ENCODE results near the gene DCTD. TPM values are rescaled to one million over a fixed set of nuclear protein-coding genes. Genes with fewer than 3 reads are reported as not detected.

The DCTD gene
- total and polyA plus RNA-seq, 2 experiments from 2014 or later: 39.3 to 40.3 TPM

- ATAC-seq (no peak), DNase-seq (ENCODE audit: low spot score) (no peak)
- no peak overlapping the region for H3K27ac ChIP-seq (ENCODE audit: low read depth)
- no peak overlapping the region for H3K27ac Mint-ChIP-seq
- H3K4me2 ChIP-seq: no peak overlapping the region
- no peaks in the 10 kb centered on the region for H3K9me2 ChIP-seq (ENCODE audit: insufficient read depth)
- H3K79me2 ChIP-seq (replicated peaks; ENCODE audit: insufficient read depth): no peaks in the 10 kb centered on the region
- no peaks in the 10 kb centered on the region for H3K27me3 ChIP-seq (ENCODE audit: insufficient read depth)
- H3K9me3 Mint-ChIP-seq: no peaks in the 10 kb centered on the region
- peaks cover 25% of the 10 kb centered on the region for H3K36me3 Mint-ChIP-seq (ENCODE audit: low read depth)
- no peak overlapping the region for H3K4me3 Mint-ChIP-seq
- TF ChIP-seq ZNF114 (CRISPR knock-in tag; IDR thresholded peaks at IDR 0.05): no peak
- TF ChIP-seq, protein P1, sequence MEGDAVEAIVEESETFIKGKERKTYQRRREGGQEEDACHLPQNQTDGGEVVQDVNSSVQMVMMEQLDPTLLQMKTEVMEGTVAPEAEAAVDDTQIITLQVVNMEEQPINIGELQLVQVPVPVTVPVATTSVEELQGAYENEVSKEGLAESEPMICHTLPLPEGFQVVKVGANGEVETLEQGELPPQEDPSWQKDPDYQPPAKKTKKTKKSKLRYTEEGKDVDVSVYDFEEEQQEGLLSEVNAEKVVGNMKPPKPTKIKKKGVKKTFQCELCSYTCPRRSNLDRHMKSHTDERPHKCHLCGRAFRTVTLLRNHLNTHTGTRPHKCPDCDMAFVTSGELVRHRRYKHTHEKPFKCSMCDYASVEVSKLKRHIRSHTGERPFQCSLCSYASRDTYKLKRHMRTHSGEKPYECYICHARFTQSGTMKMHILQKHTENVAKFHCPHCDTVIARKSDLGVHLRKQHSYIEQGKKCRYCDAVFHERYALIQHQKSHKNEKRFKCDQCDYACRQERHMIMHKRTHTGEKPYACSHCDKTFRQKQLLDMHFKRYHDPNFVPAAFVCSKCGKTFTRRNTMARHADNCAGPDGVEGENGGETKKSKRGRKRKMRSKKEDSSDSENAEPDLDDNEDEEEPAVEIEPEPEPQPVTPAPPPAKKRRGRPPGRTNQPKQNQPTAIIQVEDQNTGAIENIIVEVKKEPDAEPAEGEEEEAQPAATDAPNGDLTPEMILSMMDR (conservative IDR thresholded peaks at IDR 0.05; ENCODE audit: low read depth in 2 of 2): no peak
- no peak for TF ChIP-seq CREB1 (CRISPR knock-in tag; IDR thresholded peaks at IDR 0.05; ENCODE audit: low read depth)
- TF ChIP-seq ZNF331 (CRISPR knock-in tag; IDR thresholded peaks at IDR 0.05; ENCODE audit: low read depth): no peak
- no peak for TF ChIP-seq ETS1 (IDR thresholded peaks at IDR 0.05)
- TF ChIP-seq EZH2 (IDR thresholded peaks at IDR 0.05; ENCODE audit: low read depth, unreplicated experiment): no peak
- no peak for TF ChIP-seq STAT1 (IDR thresholded peaks at IDR 0.05; ENCODE audit: unreplicated experiment)
- TF ChIP-seq POLR2AphosphoS5 (IDR thresholded peaks at IDR 0.05; ENCODE audit: low read depth): no peak
- TF ChIP-seq NANOG (IDR thresholded peaks at IDR 0.05; ENCODE audit: borderline replicate concordance): no peak
- TF ChIP-seq EZH2phosphoT487 (IDR thresholded peaks at IDR 0.05; ENCODE audit: unreplicated experiment): no peak
- TF ChIP-seq REST (IDR thresholded peaks at IDR 0.05; ENCODE audit: unreplicated experiment): no peak
- no peak for TF ChIP-seq JUNB (IDR thresholded peaks at IDR 0.05; ENCODE audit: unreplicated experiment)
- TF ChIP-seq, protein P2, sequence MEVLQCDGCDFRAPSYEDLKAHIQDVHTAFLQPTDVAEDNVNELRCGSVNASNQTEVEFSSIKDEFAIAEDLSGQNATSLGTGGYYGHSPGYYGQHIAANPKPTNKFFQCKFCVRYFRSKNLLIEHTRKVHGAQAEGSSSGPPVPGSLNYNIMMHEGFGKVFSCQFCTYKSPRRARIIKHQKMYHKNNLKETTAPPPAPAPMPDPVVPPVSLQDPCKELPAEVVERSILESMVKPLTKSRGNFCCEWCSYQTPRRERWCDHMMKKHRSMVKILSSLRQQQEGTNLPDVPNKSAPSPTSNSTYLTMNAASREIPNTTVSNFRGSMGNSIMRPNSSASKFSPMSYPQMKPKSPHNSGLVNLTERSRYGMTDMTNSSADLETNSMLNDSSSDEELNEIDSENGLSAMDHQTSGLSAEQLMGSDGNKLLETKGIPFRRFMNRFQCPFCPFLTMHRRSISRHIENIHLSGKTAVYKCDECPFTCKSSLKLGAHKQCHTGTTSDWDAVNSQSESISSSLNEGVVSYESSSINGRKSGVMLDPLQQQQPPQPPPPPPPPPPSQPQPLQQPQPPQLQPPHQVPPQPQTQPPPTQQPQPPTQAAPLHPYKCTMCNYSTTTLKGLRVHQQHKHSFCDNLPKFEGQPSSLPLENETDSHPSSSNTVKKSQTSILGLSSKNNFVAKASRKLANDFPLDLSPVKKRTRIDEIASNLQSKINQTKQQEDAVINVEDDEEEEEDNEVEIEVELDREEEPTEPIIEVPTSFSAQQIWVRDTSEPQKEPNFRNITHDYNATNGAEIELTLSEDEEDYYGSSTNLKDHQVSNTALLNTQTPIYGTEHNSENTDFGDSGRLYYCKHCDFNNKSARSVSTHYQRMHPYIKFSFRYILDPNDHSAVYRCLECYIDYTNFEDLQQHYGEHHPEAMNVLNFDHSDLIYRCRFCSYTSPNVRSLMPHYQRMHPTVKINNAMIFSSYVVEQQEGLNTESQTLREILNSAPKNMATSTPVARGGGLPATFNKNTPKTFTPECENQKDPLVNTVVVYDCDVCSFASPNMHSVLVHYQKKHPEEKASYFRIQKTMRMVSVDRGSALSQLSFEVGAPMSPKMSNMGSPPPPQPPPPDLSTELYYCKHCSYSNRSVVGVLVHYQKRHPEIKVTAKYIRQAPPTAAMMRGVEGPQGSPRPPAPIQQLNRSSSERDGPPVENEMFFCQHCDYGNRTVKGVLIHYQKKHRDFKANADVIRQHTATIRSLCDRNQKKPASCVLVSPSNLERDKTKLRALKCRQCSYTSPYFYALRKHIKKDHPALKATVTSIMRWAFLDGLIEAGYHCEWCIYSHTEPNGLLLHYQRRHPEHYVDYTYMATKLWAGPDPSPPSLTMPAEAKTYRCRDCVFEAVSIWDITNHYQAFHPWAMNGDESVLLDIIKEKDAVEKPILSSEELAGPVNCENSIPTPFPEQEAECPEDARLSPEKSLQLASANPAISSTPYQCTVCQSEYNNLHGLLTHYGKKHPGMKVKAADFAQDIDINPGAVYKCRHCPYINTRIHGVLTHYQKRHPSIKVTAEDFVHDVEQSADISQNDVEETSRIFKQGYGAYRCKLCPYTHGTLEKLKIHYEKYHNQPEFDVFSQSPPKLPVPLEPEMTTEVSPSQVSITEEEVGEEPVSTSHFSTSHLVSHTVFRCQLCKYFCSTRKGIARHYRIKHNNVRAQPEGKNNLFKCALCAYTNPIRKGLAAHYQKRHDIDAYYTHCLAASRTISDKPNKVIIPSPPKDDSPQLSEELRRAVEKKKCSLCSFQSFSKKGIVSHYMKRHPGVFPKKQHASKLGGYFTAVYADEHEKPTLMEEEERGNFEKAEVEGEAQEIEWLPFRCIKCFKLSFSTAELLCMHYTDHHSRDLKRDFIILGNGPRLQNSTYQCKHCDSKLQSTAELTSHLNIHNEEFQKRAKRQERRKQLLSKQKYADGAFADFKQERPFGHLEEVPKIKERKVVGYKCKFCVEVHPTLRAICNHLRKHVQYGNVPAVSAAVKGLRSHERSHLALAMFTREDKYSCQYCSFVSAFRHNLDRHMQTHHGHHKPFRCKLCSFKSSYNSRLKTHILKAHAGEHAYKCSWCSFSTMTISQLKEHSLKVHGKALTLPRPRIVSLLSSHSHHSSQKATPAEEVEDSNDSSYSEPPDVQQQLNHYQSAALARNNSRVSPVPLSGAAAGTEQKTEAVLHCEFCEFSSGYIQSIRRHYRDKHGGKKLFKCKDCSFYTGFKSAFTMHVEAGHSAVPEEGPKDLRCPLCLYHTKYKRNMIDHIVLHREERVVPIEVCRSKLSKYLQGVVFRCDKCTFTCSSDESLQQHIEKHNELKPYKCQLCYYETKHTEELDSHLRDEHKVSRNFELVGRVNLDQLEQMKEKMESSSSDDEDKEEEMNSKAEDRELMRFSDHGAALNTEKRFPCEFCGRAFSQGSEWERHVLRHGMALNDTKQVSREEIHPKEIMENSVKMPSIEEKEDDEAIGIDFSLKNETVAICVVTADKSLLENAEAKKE (CRISPR knock-in tag; IDR thresholded peaks at IDR 0.05): no peak
- H4K20me1 ChIP-seq (replicated peaks; ENCODE audit: insufficient read depth): peaks cover 2% of the 10 kb centered on the region; the same call in 1 of the 2 replicates
- no peak overlapping the region for H3K4me3 ChIP-seq
- 0 out of 2 replicates have a peak, but pooled peaks cover 8% of the 10 kb centered on the region for H3K36me3 ChIP-seq (ENCODE audit: insufficient read depth)
- peaks cover 6% of the 10 kb centered on the region; the same call in 2 of the 3 replicates for H3K4me1 Mint-ChIP-seq
- peaks cover 9% of the 10 kb centered on the region for H3K27me3 Mint-ChIP-seq (ENCODE audit: insufficient read depth, low read depth, poor library complexity)
- no peaks in the 10 kb centered on the region for H3K4me1 ChIP-seq (ENCODE audit: insufficient read depth)
- no peaks in the 10 kb centered on the region for H3F3A ChIP-seq (replicated peaks; ENCODE audit: low read depth)
- H2AFZ ChIP-seq: no peak overlapping the region
Observed at GRCh38 chr4:182906786-182907185, 10.4 kb downstream of the DCTD start.
